HepG2 (cell line): ENCODE data around the gene FLT3LG. TPM values are rescaled to one million over a fixed set of nuclear protein-coding genes. Genes with fewer than 3 reads are reported as not detected.
A peak's percentile ranks its signal among the peaks of the same experiment; 100 is the strongest.

Source experiments
- BRD4 ChIP-seq: sonication (generic); formaldehyde crosslinking; IDR thresholded peaks from 2 replicates; pipeline ENCODE4 v1.4.0; 2020; ENCODE audit warnings: missing genetic modification reagents
- CREB3 ChIP-seq: sonication (generic); formaldehyde crosslinking; IDR thresholded peaks from 2 replicates; pipeline ENCODE4 v1.5.0; 2020; ENCODE audit warnings: missing genetic modification reagents
- DNMT3B ChIP-seq: conservative IDR thresholded peaks from 2 replicates; pipeline ENCODE4 v1.6.1; 2016; ENCODE audit warnings: missing biosample characterization, control low read depth
- DPF2 ChIP-seq: sonication (generic); formaldehyde crosslinking; IDR thresholded peaks from 2 replicates; pipeline ENCODE4 v1.4.0; 2020; ENCODE audit warnings: mild to moderate bottlenecking, low read depth, missing genetic modification reagents, borderline replicate concordance
- EEA1 ChIP-seq: sonication (generic); formaldehyde crosslinking; IDR thresholded peaks from 2 replicates; pipeline ENCODE4 v1.5.1; 2020; ENCODE audit warnings: mild to moderate bottlenecking, missing genetic modification reagents, borderline replicate concordance
- FOXC1 ChIP-seq: sonication (generic); formaldehyde crosslinking; IDR thresholded peaks from 2 replicates; pipeline ENCODE4 v1.8.0; 2022; ENCODE audit warnings: mild to moderate bottlenecking, missing genetic modification reagents, borderline replicate concordance
- HMGA1 ChIP-seq: sonication (generic); formaldehyde crosslinking; conservative IDR thresholded peaks from 2 replicates; pipeline ENCODE4 v1.4.0; 2020; ENCODE audit warnings: missing genetic modification reagents
- HMGXB3 ChIP-seq: sonication (generic); formaldehyde crosslinking; IDR thresholded peaks from 2 replicates; pipeline ENCODE4 v1.4.0; 2020; ENCODE audit warnings: missing genetic modification reagents, borderline replicate concordance
- KLF12 ChIP-seq: sonication (generic); formaldehyde crosslinking; IDR thresholded peaks from 2 replicates; pipeline ENCODE4 v1.4.0; 2020; ENCODE audit warnings: missing genetic modification reagents, borderline replicate concordance
- LCORL ChIP-seq, 2 experiments: fragments of 450-650 bp in 1 of 2; sonication (generic) in 1 of 2; formaldehyde crosslinking in 1 of 2; IDR thresholded peaks; 2 replicates each; pipeline versions ENCODE4 v1.5.0 to v1.6.1; 2017 to 2020; ENCODE audit warnings: antibody characterized with exemption in 1 of 2, missing genetic modification reagents in 1 of 2
- NRL ChIP-seq: sonication (generic); formaldehyde crosslinking; IDR thresholded peaks from 2 replicates; pipeline ENCODE4 v1.5.0; 2020; ENCODE audit warnings: missing genetic modification reagents, mild to moderate bottlenecking, moderate library complexity, borderline replicate concordance
- POLR2G ChIP-seq: fragments of 200-400 bp; formaldehyde crosslinking; IDR thresholded peaks from 2 replicates; pipeline ENCODE4 v1.6.1; 2018; ENCODE audit warnings: mild to moderate bottlenecking, low read depth, low read length, moderate library complexity
- RAD21 ChIP-seq: fragments of 450-650 bp; formaldehyde crosslinking; IDR thresholded peaks from 2 replicates; pipeline ENCODE4 v1.5.0; 2020; ENCODE audit warnings: mild to moderate bottlenecking
- SAFB2 ChIP-seq: sonication (generic); formaldehyde crosslinking; IDR thresholded peaks from 2 replicates; pipeline ENCODE4 v1.5.1; 2020; ENCODE audit warnings: missing genetic modification reagents, low read depth, mild to moderate bottlenecking, borderline replicate concordance
- THAP8 ChIP-seq: sonication (generic); formaldehyde crosslinking; IDR thresholded peaks from 2 replicates; pipeline ENCODE4 v1.5.1; 2020; ENCODE audit warnings: missing genetic modification reagents, mild to moderate bottlenecking, borderline replicate concordance
- UBTF ChIP-seq: sonication (generic); formaldehyde crosslinking; IDR thresholded peaks from 2 replicates; pipeline ENCODE4 v1.4.0; 2020; ENCODE audit warnings: mild to moderate bottlenecking, missing genetic modification reagents
- ZNF260 ChIP-seq: sonication (generic); formaldehyde crosslinking; IDR thresholded peaks from 2 replicates; pipeline ENCODE4 v1.4.0; 2020; ENCODE audit warnings: missing genetic modification reagents, low read depth, mild to moderate bottlenecking, borderline replicate concordance
- ZNF879 ChIP-seq: sonication (generic); formaldehyde crosslinking; IDR thresholded peaks from 2 replicates; pipeline ENCODE4 v1.8.1; 2023; ENCODE audit warnings: missing genetic modification reagents
- ZSCAN20 ChIP-seq: sonication (generic); formaldehyde crosslinking; IDR thresholded peaks from 2 replicates; pipeline ENCODE4 v1.4.0; 2020; ENCODE audit warnings: missing genetic modification reagents, mild to moderate bottlenecking, borderline replicate concordance
- polyA plus RNA-seq, 8 experiments: library from polyadenylated mRNA; depleted of rRNA in 3 of 8; stranded (reverse) in 7 of 8; unstranded in 1 of 8; fragments of >200 nt; fragmentation: Illumina TruSeq in 4 of 8; extraction: Trizol in 4 of 8; gene quantifications; 2 replicates each; pipeline versions ENCODE4 v1.2.1 to v1.2.3, GENCODE V29; 2011 to 2016; ENCODE audit warnings: low read depth in 4 of 8, missing spikeins in 1 of 8, mixed read lengths in 1 of 8; ENCODE audit not compliant: insufficient read depth in 1 of 8
- total RNA-seq, 5 experiments: library from RNA; depleted of rRNA; stranded (reverse); fragments of >200 nt; fragmentation: Illumina TruSeq; extraction: Trizol; gene quantifications; 2 replicates each; pipeline ENCODE4 v1.2.3, GENCODE V29; 2016; ENCODE audit warnings: low read depth in 1 of 5

FLT3LG gene
- total and polyA plus RNA-seq, 2 of the 13 experiments (the other 11 are each of a cell fraction or from before 2014, with no cell fraction given) = 1.5 to 2.6 TPM

- TF ChIP-seq RAD21 (0 out of 2 replicates have a peak, but pooled peaks have one; percentile 20), DPF2 (CRISPR knock-in tag) (no peak), BRD4 (no peak), LCORL (IDR thresholded peaks at IDR 0.05) (no peak), LCORL (CRISPR knock-in tag; IDR thresholded peaks at IDR 0.05) (peak; percentile 63; the same call in 1 of the 2 replicates), FOXC1 (CRISPR knock-in tag) (peak; percentile 55; the same call in 1 of the 2 replicates), HMGA1 (CRISPR knock-in tag) (no peak), CREB3 (CRISPR knock-in tag) (no peak), ZSCAN20 (CRISPR knock-in tag) (peak; percentile 76; the same call in 1 of the 2 replicates), DNMT3B (CRISPR knock-in tag) (no peak), POLR2G (peak; percentile 86), UBTF (CRISPR knock-in tag) (peak; percentile 62; the same call in 1 of the 2 replicates), KLF12 (CRISPR knock-in tag) (0 out of 2 replicates have a peak, but pooled peaks have one; percentile 43), SAFB2 (no peak; the same call in 1 of the 2 replicates), ZNF879 (CRISPR knock-in tag) (no peak), THAP8 (CRISPR knock-in tag) (no peak), NRL (peak; percentile 71; the same call in 1 of the 2 replicates), ZNF260 (CRISPR knock-in tag) (no peak), HMGXB3 (CRISPR knock-in tag) (0 out of 2 replicates have a peak, but pooled peaks have one; percentile 15), EEA1 (peak; percentile 77; the same call in 1 of the 2 replicates)
Observed at GRCh38 chr19:49512970-49513745, 39.1 kb downstream of the FLT3LG start (continued).
